Renal cortex interstitium (tissue), 15 donors: Measurements from ENCODE around the gene DIO1. TPM values are rescaled to one million over a fixed set of nuclear protein-coding genes. Genes with fewer than 3 reads are reported as not detected.
"Not testable (repeated sequence)": the region's sequence is repeated elsewhere in the genome, so short reads cannot be mapped to it uniquely, and the experiment has no call there.

Experiments
- DNase-seq, 11 donors: peaks; one replicate each; pipeline ENCODE4 v3.0.0-alpha.2; 2013; ENCODE audit warnings: low read depth in 9 of 11, low spot score in 4 of 11; ENCODE audit errors: extremely low read depth in 1 of 11
- long read RNA-seq, 16 experiments: transcript quantifications; one replicate each; lab custom pipeline, GENCODE V29; 2026
- polyA plus RNA-seq, 3 donors: library from polyadenylated mRNA; unstranded; fragments of 120-200 nt; gene quantifications; one replicate each; pipeline ENCODE4 v1.2.1, GENCODE V29; 2013; ENCODE audit not compliant: insufficient read length in 3 of 3

The DIO1 gene
- 1 to 10 TPM; 5.1 to 6.4 (median 5.8) TPM for polyA plus RNA-seq
- long read RNA-seq, donor 1, partial matches to known transcripts, result 0 of 2 reads
- long read RNA-seq, donor 1, other reads (novel, unspliced or antisense), result 0 of 2 reads
- long read RNA-seq, donor 2, result 0 reads
- long read RNA-seq, donor 3, partial matches to known transcripts, result 0 of 1 reads
- long read RNA-seq, donor 3, other reads (novel, unspliced or antisense), result 0 of 1 reads
- long read RNA-seq, donor 4, result 0 reads
- long read RNA-seq, donor 5, result 0 reads
- long read RNA-seq, donor 6, result 0 reads
- long read RNA-seq, donor 7, result 0 reads
- long read RNA-seq, donor 8, partial matches to known transcripts, result 0 of 4 reads
- long read RNA-seq, donor 8, other reads (novel, unspliced or antisense), result 0 of 4 reads
- long read RNA-seq, donor 9, partial matches to known transcripts, result 0 of 1 reads
- long read RNA-seq, donor 9, other reads (novel, unspliced or antisense), result 0 of 1 reads
- long read RNA-seq, donor 10, partial matches to known transcripts, result 0 of 2 reads
- long read RNA-seq, donor 10, other reads (novel, unspliced or antisense), result 0 of 2 reads
- long read RNA-seq, donor 11, result 0 reads
- long read RNA-seq, donor 12, partial matches to known transcripts, result 33 of 87 reads
- long read RNA-seq, donor 12, other reads (novel, unspliced or antisense), result 54 of 87 reads
- long read RNA-seq, donor 13, partial matches to known transcripts, result 0 of 2 reads
- long read RNA-seq, donor 13, other reads (novel, unspliced or antisense), result 0 of 2 reads
- long read RNA-seq, donor 14, result 0 reads
- long read RNA-seq, donor 15, partial matches to known transcripts, result 5 of 29 reads
- long read RNA-seq, donor 15, other reads (novel, unspliced or antisense), result 24 of 29 reads
- long read RNA-seq, donor 16, partial matches to known transcripts, result 0 of 3 reads
- long read RNA-seq, donor 16, other reads (novel, unspliced or antisense), result 0 of 3 reads

- DNase-seq, result no peak
Measured at GRCh38 chr1:53893999-53894636, at the start of gene DIO1. DIO1 (plus strand) TSS chr1:53894187; CDS start chr1:53894211, 24 bp downstream.

GRCh38 chr1:53847980-53848379, 46.0 kb upstream of the DIO1 start:
- no peak for DNase-seq

- no peak for DNase-seq
Measured at GRCh38 chr1:53850082-53850673, 43.8 kb upstream of the DIO1 start.

- peak in 1 of 11 donors; percentile 18 for DNase-seq
Measured at GRCh38 chr1:53851571-53852285, 42.3 kb upstream of the DIO1 start.

GRCh38 chr1:53860967-53861411, 33.0 kb upstream of the DIO1 start:
- DNase-seq, result peak in 6 of 11 donors; percentile 31 to 43 (median 40)

GRCh38 chr1:53862507-53862906, 31.5 kb upstream of the DIO1 start:
- no peak for DNase-seq

GRCh38 chr1:53868565-53868964, 25.4 kb upstream of the DIO1 start:
- no peak for DNase-seq

- DNase-seq, result no peak
Measured at GRCh38 chr1:53869454-53870117, 24.4 kb upstream of the DIO1 start.

- DNase-seq, result no peak
Measured at GRCh38 chr1:53871221-53871620, 22.8 kb upstream of the DIO1 start.

GRCh38 chr1:53871773-53872484, 22.1 kb upstream of the DIO1 start:
- DNase-seq, result no peak

GRCh38 chr1:53875150-53875549, 18.8 kb upstream of the DIO1 start:
- not testable (repeated sequence) for DNase-seq

- DNase-seq, result peak in 2 of 11 donors; percentile 25 to 33
Measured at GRCh38 chr1:53878492-53879105, 15.4 kb upstream of the DIO1 start.

- not testable (repeated sequence) for DNase-seq
Measured at GRCh38 chr1:53881853-53882252, 12.1 kb upstream of the DIO1 start.

- DNase-seq, result not testable (repeated sequence)
Measured at GRCh38 chr1:53883600-53883999, 10.4 kb upstream of the DIO1 start.

GRCh38 chr1:53888681-53889080, 5.3 kb upstream of the DIO1 start:
- DNase-seq, result no peak
